Suprapubic skin (tissue), 4 donors: ENCODE measurements around the gene MBNL2.

Experiments
- CTCF ChIP-seq, 2 donors: fragments of 200-600 bp in 1 of 2; fragments of 450-650 bp in 1 of 2; sonication (generic) in 1 of 2; IDR thresholded peaks; one replicate each; pipeline ENCODE4 v1.5.1; 2016 to 2019; ENCODE audit warnings: antibody characterized with exemption in 2 of 2, mild to moderate bottlenecking in 1 of 2, moderate library complexity in 1 of 2
- POLR2A ChIP-seq, 2 donors: fragments of 450-650 bp; IDR thresholded peaks; one replicate each; pipeline ENCODE4 v1.6.1; 2017; ENCODE audit warnings: antibody characterized with exemption in 2 of 2, mild to moderate bottlenecking in 2 of 2, moderate library complexity in 2 of 2
- POLR2AphosphoS5 ChIP-seq, 3 donors: sonication (generic); formaldehyde crosslinking; IDR thresholded peaks; one replicate each; pipeline ENCODE4 v1.6.1; 2017; ENCODE audit warnings: antibody characterized with exemption in 3 of 3

- no peak for TF ChIP-seq CTCF (IDR thresholded peaks at IDR 0.05)
- no peak for TF ChIP-seq POLR2A (IDR thresholded peaks at IDR 0.05)
- TF ChIP-seq POLR2AphosphoS5 (IDR thresholded peaks at IDR 0.05) = no peak
These were observed 189.9 kb downstream of the MBNL2 start for GRCh38 chr13:97411984-97412383.
